Ishikawa (cell line): Measurements from ENCODE around the gene SGK1.

Experiments
- CEBPB ChIP-seq: IDR thresholded peaks from 2 replicates; pipeline ENCODE4 v1.6.1; 2012
- EGR1 ChIP-seq: IDR thresholded peaks from 2 replicates; pipeline ENCODE4 v1.6.1; 2012
- EP300 ChIP-seq: IDR thresholded peaks from 2 replicates; pipeline ENCODE4 v1.6.1; 2012; ENCODE audit warnings: borderline replicate concordance
- NFIC ChIP-seq: IDR thresholded peaks from 2 replicates; pipeline ENCODE4 v1.6.1; 2012
- RAD21 ChIP-seq: IDR thresholded peaks from 2 replicates; pipeline ENCODE4 v1.6.1; 2012; ENCODE audit warnings: low read depth
- TAF1 ChIP-seq: IDR thresholded peaks from 2 replicates; pipeline ENCODE4 v1.6.1; 2012; ENCODE audit warnings: low read depth, mild to moderate bottlenecking
- TCF12 ChIP-seq: IDR thresholded peaks from 2 replicates; pipeline ENCODE4 v1.6.1; 2012; ENCODE audit warnings: low read depth
- ZBTB7A ChIP-seq: IDR thresholded peaks from 2 replicates; pipeline ENCODE4 v1.6.1; 2012; ENCODE audit warnings: low read depth
- TF ChIP-seq, protein P1 (sequence below): IDR thresholded peaks from 2 replicates; pipeline ENCODE4 v1.6.1; 2012; ENCODE audit warnings: low read depth, mild to moderate bottlenecking

DNA sequence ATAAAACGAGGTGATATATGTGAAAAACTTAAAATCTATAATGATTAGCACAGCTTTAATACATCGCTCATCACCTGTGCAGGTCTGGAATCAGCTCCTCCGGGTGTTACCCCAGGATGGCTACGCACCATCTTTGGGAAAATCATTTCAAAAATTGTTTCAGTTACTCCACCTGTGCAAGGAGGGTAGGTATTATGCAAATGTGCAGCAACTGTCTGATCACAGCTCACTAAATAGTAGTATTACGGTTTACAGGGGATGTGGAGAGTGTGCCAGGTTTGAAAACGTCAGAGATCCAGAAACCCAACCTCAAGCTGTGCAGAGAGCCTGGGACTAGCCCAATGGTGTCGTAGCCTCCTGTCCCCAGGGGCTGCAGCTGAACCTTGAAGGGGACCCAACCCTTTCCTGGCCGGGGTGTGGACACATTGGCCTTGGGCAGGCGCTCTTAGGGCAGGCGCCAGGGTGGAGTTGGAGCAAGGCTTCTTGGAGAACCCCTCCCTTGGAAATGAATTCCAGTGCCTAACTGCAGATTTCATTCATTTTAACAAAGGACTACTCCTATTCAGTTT is 24.2 kb upstream of the SGK1 start:
- TF ChIP-seq, protein P1, sequence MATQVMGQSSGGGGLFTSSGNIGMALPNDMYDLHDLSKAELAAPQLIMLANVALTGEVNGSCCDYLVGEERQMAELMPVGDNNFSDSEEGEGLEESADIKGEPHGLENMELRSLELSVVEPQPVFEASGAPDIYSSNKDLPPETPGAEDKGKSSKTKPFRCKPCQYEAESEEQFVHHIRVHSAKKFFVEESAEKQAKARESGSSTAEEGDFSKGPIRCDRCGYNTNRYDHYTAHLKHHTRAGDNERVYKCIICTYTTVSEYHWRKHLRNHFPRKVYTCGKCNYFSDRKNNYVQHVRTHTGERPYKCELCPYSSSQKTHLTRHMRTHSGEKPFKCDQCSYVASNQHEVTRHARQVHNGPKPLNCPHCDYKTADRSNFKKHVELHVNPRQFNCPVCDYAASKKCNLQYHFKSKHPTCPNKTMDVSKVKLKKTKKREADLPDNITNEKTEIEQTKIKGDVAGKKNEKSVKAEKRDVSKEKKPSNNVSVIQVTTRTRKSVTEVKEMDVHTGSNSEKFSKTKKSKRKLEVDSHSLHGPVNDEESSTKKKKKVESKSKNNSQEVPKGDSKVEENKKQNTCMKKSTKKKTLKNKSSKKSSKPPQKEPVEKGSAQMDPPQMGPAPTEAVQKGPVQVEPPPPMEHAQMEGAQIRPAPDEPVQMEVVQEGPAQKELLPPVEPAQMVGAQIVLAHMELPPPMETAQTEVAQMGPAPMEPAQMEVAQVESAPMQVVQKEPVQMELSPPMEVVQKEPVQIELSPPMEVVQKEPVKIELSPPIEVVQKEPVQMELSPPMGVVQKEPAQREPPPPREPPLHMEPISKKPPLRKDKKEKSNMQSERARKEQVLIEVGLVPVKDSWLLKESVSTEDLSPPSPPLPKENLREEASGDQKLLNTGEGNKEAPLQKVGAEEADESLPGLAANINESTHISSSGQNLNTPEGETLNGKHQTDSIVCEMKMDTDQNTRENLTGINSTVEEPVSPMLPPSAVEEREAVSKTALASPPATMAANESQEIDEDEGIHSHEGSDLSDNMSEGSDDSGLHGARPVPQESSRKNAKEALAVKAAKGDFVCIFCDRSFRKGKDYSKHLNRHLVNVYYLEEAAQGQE = no peak
- TF ChIP-seq EP300 = no peak
- no peak for TF ChIP-seq EGR1
- TF ChIP-seq TAF1 = no peak
- TF ChIP-seq RAD21 = no peak
- TF ChIP-seq ZBTB7A = no peak
- no peak for TF ChIP-seq TCF12
- TF ChIP-seq CEBPB = no peak
- TF ChIP-seq NFIC = no peak
